Right forelimb (tissue), 1 donor: ENCODE measurements around the gene EDC4.
A peak's percentile ranks its signal among the peaks of the same experiment; 100 is the strongest.
"Not testable (repeated sequence)": the region's sequence is repeated elsewhere in the genome, so short reads cannot be mapped to it uniquely, and the experiment has no call there.

Experiments
- DNase-seq: peaks from one replicate; pipeline ENCODE4 v3.0.0-alpha.2; 2018

The EDC4 gene

DNA sequence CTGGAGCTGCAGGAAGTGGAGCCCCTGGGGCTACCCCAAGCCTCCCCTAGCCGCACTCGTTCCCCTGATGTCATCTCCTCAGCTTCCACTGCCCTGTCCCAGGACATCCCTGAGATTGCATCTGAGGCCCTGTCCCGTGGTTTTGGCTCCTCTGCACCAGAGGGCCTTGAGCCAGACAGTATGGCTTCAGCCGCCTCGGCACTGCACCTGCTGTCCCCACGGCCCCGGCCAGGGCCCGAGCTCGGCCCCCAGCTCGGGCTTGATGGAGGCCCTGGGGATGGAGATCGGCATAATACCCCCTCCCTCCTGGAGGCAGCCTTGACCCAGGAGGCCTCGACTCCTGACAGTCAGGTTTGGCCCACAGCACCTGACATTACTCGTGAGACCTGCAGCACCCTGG lies 7.7 kb downstream of the EDC4 start:
- no peak for DNase-seq

DNA sequence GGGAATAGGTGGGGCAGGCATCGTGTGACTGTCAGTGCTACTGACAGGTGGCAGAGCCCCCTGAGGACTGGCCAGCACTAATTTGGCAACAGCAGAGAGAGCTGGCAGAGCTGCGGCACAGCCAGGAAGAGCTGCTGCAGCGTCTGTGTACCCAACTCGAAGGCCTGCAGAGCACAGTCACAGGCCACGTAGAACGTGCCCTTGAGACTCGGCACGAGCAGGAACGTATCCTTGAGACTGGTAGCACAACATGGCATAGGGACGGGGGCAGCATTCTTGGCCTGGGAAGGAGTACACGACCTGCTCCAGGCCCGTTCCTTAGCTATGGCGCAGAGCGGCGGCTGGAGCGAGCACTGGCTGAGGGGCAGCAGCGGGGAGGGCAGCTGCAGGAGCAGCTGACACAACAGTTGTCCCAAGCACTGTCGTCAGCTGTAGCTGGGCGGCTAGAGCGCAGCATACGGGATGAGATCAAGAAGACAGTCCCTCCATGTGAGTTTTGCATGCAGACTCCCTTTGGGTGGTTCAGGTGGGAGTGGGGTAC lies 8.8 kb downstream of the EDC4 start:
- DNase-seq: peak; percentile 61

DNA sequence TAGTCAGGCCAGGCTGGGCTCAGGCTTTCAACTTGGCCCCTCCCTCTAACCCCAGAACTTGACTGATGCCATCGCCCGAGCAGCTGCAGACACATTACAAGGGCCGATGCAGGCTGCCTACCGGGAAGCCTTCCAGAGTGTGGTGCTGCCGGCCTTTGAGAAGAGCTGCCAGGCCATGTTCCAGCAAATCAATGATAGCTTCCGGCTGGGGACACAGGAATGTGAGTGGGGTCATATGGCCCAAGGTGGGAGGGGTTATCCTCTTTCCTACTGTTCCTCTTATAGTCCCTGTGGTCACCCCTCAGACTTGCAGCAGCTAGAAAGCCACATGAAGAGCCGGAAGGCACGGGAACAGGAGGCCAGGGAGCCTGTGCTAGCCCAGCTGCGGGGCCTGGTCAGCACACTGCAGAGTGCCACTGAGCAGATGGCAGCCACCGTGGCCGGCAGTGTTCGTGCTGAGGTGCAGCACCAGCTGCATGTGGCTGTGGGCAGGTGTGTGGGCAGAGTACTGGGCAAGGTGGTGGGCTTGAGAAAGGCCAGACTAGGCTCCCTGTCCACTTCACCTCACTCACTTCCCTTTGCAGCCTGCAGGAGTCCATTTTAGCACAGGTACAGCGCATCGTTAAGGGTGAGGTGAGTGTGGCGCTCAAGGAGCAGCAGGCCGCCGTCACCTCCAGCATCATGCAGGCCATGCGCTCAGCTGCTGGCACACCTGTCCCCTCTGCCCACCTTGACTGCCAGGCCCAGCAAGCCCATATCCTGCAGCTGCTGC lies 9.7 kb downstream of the EDC4 start:
- DNase-seq: peak; percentile 71

DNA sequence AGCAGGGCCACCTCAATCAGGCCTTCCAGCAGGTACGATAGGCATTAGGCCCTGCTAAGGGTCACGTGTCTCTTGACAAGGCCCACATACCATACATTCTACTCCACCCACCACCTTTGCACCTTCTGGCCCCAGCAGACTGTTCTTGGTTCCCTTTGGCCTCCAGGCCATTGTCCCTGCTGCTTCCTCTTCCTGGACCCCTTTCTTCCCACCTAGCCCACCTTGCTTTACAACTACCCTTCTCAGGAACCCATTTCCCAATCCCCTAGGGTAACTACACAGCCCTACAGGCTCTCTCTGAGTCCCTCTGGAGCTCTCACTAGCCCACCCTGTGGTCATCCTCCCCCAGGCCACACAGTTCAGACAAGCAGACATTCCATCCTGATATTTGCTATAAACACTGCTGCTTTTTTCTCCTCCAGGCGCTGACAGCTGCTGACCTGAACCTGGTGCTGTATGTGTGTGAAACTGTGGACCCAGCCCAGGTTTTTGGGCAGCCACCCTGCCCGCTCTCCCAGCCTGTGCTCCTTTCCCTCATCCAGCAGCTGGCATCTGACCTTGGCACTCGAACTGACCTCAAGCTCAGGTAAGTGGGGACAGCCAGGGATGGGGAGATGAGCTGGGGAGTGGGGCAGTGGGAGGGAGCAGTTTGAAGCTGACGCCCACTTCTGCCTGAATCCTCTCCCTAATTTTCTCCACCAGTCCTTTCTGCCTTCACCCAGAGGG lies 10.5 kb downstream of the EDC4 start:
- DNase-seq: no peak

DNA sequence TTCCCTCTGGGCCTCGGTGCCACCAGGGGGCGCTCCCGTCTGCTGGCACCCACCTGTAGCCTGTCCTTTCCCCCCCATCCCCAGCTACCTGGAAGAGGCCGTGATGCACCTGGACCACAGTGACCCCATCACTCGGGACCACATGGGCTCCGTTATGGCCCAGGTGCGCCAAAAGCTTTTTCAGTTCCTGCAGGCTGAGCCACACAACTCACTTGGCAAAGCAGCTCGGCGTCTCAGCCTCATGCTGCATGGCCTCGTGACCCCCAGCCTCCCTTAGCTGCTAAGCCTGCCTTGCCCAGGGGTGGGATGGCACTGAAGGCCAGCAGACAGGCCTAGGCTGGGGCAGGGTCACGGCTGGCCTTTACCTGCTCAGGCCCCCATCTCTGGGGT lies 11.0 kb downstream of the EDC4 start:
- peak; percentile 71 for DNase-seq

DNA sequence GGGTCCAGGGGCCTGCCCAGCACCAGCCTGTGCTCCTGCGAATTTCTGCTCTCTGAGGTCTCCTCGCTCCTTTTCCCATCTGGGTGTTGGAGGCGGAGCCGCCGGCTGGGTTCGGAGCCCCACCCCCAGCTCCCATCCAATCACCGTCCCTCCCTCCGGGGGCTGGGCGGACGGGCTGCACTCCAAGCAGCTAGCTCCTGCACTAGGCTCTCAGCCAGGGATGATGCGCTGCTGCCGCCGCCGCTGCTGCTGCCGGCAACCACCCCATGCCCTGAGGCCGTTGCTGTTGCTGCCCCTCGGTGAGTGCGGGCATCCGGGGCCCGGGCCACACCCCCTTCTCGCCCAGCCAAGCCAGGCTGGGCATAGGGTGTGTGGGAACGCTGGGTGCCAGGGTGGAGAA lies 11.8 kb downstream of the EDC4 start, which contains the start of gene NRN1L:
TSS of gene NRN1L (plus strand) at position 202 of the 400 bp plus-strand sequence. CDS start at position 221, 19 bp downstream.
- DNase-seq: peak; percentile 92

DNA sequence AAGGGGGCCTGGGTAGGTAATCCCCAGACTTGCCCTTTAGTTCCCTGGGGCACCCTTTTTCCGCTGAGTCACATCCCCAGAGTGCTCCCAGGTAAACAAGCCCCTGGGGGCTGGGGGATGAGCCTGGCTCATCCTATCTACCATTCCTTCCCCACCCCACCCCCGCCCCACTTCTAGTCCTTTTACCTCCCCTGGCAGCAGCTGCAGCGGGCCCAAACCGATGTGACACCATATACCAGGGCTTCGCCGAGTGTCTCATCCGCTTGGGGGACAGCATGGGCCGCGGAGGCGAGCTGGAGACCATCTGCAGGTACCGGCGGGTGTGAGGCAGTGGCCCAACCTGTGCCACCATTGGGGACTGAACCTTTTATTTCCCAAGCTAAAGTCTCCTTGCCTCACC lies 12.7 kb downstream of the EDC4 start:
- no peak for DNase-seq

DNA sequence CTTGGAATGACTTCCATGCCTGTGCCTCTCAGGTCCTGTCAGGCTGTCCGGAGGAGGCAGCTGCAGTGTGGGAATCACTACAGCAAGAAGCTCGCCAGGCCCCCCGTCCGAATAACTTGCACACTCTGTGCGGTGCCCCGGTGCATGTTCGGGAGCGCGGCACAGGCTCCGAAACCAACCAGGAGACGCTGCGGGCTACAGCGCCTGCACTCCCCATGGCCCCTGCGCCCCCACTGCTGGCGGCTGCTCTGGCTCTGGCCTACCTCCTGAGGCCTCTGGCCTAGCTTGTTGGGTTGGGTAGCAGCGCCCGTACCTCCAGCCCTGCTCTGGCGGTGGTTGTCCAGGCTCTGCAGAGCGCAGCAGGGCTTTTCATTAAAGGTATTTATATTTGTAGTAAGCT lies 13.1 kb downstream of the EDC4 start:
- DNase-seq: no peak

DNA sequence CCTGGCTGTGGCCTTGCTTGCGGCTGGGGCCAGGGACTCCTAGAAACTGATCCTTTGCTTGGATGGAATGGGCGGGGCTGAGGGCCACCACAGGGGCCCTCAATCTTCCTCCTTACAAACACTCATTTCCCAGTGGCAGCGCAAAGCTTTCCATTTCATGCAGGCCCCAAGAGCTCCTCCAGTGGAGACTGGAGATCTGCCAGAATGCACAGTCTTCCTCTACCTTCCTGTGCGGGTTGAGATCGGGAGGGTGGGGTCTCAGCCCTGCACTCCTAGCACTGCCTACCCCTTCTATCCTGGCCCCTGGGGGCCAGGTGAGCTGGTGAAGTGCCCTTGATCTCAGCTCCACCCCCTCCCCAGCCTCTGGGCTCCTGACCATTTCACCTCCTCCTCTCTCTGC lies 13.5 kb downstream of the EDC4 start:
- no peak for DNase-seq

DNA sequence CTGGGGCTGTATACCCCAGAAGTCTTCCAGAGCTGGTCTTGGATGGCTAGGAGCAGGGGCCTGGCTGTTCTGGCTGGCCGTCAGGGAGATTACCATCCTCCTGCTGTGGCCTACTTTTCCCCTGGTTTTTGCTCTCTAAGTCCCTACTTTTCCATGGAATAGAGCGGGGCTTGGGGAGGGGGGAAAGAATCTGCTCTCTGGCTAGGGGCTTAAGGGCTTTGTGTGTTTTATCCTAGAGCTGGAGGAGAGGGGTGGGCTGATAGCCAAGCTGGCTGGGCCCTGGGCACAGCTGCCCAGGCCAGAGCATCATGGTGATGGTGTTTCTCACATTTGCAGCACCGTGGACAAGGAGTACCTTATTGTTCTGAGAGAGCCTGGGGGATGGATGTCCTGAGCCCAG lies 15.5 kb downstream of the EDC4 start:
- DNase-seq: no peak

DNA sequence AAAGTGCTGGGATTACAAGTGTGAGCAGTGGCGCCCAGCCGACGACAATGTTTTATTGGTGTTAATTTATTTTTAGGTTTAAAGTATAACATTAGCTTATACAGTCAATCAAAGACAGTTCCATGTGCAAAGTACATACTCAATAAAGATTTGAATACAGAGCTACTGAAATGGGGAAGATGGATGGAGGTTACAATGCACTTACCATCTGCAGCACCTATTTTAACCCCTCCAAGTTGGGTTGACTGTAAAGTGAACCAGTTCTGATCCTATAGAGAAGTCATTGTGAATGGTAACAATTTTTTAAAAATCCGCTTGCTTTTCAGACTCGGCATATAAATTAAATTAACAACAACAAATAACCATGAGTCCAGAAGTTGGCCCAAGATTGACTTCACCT lies 19.5 kb downstream of the EDC4 start:
- DNase-seq: no peak

DNA sequence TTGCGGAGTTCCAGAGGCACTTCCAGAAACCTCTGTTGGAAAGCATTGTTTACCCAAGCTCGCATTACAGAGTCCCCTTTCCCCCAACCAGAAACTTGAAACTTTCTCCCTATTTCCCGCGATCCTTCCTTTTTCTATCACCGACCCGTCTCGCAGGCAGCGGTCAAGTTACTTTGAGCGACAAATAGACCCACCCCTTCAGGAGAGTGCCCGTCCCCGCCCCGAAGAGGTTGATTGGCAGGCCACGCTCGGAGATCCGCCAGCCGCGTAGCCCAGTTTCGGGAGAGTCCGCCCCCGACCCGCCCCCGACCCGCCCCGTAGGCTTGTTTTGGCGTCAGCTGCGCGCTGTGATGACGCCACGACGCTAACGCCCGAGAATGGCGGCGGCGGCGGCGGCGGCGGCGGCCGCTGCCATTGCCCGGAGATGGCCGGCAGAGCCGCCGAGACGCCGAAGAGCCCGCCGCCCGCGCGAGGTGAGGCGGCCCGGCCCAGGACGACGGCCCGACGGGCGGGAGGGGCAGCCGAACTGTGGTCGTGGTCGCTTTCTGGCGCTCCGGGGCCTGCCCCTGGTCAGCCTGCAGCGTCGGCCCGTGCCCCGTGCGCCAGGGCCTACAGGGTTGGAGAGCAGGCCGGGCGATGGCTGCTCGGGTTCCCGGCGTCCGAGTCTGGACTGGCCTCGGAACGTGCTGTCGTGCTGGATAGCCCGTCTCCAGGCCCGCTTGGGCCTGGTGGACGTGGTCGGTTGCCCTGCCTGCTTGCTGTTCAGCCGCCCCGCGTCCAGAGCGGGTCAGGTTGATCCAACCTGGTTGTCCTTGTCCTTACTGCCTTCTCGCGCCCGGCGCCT lies 20.3 kb downstream of the EDC4 start, which contains the start of gene PSKH1:
TSS of gene PSKH1 (plus strand) at position 356 of the 844 bp plus-strand sequence. CDS start 15,496 bp downstream, outside the sequence.
- peak; percentile 99 for DNase-seq

DNA sequence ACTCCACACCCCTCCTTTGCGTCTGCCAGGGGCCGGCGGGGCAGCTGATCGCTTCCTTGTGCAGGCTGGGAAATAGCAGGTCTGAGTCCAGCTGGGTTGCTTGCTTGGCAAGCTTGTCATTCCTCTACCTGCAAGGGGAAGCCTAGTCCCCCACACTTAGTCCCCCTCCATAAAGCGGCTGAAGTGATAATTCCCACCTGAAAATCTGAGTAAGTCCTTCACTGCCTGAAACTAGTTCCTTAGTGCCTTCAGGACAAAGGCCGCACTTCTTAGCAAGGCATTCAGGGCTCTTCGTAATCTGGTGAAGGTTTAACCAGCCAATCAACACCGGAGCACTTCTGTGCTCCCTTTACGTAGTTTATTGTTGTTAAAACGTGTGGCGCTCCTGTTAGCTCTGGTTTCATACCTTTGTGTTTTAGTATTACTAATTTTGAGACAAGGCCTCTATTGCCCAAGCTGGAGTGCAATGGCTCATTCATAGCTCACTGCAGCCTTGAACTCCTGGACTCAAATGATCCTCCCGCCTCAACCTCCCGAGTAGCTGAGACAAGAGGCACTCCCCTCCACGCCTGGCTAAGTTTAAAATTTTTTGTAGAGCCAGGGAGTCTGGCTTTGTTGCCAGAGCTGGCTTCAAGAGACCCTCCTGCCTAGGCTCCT lies 21.0 kb downstream of the EDC4 start:
- DNase-seq: no peak

DNA sequence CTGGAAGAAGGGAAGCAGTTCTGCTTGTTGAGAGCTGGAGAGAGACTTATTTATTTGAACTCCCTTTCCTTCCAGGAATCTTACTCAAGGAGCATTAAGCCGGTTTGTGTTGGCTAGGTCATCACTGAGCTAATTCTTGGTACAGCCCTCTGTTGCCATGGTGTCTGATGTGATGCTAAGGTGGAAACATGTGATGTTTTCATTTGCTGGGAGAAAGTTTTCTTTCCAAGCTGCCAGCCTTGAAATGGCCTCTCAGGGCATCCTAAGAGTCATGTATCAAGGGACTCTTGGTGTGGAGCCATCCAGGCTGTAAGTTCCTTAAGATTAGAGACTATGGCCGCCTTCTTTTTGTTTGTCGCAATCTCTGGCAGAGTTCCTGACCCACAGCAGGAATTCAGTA lies 24.4 kb downstream of the EDC4 start:
- no peak for DNase-seq

DNA sequence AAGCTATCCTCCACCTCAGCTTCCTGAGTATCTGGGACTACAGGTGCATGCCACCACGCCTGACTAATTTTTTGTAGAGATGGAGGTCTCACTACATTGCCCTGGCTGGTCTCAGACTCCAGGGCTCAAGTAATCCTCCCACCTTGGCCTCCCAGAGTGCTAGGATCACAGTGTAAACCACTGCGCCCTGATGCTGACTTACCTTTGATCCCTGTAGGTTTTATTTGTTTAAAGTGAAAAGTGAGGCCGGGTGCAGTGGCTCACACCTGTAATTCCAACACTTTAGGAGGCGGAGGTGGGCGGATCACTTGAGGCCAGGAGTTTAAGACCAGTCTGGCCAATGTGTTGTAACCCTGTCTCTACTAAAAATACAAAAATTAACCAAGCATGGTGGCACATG lies 28.9 kb downstream of the EDC4 start:
- no peak for DNase-seq

DNA sequence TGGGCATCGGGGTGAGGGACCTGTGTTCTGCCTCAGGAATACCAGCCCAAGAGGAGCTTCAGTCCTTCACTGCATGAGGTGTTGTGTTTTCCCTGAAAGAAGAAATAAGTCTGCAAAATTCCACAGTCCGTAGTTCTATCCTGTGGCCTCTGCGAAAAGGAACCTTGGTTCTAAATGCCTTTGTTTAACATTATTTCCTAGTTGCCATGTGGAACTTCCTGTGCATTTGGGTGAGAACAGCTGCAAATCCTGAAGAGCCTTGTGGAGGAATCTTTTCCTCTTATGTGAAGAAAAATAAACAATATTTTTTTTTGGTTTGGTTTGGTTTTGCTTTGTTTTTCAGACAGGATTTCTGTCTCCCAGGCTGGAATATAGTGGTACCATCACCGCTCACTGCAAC lies 30.0 kb downstream of the EDC4 start:
- DNase-seq: no peak

DNA sequence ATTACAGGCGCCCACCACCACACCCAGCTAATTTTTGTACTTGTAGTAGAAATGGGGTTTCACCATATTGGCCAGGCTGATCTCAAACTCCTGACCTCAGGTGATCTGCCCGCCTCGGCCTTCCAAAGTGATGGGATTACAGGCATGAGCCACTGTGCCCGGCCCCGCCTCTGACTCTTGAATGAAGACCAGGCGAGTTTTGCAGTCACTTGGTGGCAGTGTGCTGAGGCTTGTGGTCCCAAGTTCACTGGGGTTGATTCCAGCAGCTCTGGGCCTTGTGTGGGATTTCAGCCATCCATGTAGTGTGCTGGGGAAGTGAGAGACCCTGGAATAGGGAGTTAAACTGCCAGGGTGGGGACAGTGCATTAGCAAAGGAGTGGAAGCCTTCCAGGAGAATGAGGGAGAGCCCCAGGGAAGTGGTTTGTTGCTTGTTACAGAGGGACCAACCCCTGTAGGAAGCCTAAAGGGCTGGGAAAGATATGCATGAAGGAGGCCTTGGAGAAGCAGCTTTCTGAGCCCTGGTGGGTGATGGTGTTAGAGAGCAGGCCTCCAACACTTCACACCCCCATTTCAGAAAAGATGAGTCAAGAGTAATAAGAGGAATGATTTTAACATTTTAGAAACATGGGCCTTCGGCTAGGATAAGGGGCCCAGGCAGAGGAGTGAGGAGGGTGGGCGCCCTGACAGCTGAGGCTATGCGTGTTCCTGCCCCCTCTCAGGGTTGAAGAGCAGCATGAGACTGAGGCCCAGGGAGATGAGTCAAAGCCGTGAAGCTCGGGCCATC lies 34.7 kb downstream of the EDC4 start:
- no peak for DNase-seq

DNA sequence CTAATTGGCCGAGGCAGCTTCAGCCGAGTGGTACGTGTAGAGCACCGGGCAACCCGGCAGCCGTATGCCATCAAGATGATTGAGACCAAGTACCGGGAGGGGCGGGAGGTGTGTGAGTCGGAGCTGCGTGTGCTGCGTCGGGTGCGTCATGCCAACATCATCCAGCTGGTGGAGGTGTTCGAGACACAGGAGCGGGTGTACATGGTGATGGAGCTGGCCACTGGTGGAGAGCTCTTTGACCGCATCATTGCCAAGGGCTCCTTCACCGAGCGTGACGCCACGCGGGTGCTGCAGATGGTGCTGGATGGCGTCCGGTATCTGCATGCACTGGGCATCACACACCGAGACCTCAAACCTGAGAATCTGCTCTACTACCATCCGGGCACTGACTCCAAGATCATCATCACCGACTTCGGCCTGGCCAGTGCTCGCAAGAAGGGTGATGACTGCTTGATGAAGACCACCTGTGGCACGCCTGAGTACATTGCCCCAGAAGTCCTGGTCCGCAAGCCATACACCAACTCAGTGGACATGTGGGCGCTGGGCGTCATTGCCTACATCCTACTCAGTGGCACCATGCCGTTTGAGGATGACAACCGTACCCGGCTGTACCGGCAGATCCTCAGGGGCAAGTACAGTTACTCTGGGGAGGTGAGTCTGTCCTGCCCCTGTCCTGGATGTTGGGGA lies 36.3 kb downstream of the EDC4 start:
- DNase-seq: no peak

DNA sequence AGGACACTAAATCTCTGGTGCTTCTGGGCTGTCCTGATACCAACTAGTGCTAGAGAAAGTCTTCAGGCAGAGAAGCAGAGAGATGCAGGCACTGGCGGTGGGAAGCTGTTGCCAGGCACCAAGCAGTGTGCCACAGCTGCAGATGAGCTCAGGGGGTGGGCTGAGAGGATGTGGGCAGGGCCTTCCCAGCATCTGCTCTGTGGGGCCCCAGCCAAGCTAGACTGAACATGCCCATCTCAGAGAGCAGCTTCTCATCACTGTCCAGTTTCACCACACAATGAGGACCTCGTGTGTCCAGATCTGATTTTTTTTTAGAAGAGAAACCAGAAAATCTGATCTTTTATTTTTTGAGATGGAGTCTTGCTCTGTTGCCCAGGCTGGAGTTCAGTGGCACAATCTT lies 37.3 kb downstream of the EDC4 start:
- DNase-seq: peak; percentile 62

DNA sequence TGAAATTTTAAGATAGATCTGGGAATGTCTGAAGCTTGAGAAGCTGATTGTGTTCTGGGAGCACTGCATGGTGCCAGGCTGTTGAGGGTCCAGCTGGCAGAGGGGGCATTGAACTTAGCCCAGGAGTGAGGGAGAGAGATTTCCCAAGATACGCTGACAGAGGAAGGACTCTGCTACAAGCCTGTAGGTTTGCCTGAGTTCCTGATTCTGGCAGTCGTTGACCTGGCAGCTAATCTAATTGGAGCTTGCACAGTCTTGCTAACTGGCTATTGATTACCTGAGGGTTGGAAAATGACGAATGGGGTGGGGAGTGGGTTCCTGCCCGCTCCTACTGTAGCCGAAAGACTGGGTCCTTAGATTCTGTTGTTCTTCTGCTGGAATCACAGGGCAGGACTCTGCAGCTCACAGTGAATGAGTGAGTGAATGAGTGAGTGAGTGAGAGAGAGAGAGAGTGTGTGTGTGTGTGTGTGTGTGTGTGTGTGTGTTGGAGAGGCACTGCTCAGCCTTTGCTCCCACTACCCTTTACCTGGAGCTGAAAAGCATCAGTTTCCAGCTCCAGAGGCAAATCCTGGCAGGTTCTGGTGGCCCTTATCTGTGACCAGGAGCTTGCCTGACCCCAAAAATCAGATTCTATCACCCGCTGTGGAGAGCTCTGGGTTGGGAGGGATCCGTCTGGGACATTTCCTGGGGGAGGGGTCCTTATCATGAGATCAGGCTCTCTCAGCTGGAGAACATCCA lies 42.1 kb downstream of the EDC4 start:
- DNase-seq: no peak

DNA sequence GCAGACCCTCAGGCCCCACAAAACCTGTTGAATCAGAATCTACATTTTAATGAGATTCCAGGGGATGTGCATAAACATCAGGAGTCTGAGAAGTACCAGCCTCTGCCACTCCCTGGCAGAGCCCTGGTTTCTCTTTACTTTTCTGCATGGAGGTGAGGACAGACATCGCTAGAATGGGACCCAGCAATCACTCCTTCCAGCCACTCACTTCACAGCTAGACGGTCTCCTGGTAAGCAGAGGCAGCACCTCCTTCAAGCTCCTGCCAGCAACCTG lies 42.6 kb downstream of the EDC4 start:
- DNase-seq: not testable (repeated sequence)
